Neural progenitor cell (in vitro differentiated cells): Measurements from ENCODE around the gene SLC4A1AP.

ENCODE experiments used
- EZH2 ChIP-seq: fragments of 200-600 bp; sonication (generic); IDR thresholded peaks from 2 replicates; pipeline ENCODE4 v1.6.1; 2017; ENCODE audit warnings: antibody characterized with exemption, mild to moderate bottlenecking, moderate library complexity
- EZH2phosphoT487 ChIP-seq: fragments of 200-600 bp; sonication (generic); IDR thresholded peaks from 2 replicates; pipeline ENCODE4 v1.6.1; 2017; ENCODE audit warnings: antibody characterized with exemption
- TF ChIP-seq, protein P1 (sequence below): fragments of 200-600 bp; sonication (generic); IDR thresholded peaks from 2 replicates; pipeline ENCODE4 v1.5.1; 2017; ENCODE audit warnings: antibody characterized with exemption, mild to moderate bottlenecking

DNA sequence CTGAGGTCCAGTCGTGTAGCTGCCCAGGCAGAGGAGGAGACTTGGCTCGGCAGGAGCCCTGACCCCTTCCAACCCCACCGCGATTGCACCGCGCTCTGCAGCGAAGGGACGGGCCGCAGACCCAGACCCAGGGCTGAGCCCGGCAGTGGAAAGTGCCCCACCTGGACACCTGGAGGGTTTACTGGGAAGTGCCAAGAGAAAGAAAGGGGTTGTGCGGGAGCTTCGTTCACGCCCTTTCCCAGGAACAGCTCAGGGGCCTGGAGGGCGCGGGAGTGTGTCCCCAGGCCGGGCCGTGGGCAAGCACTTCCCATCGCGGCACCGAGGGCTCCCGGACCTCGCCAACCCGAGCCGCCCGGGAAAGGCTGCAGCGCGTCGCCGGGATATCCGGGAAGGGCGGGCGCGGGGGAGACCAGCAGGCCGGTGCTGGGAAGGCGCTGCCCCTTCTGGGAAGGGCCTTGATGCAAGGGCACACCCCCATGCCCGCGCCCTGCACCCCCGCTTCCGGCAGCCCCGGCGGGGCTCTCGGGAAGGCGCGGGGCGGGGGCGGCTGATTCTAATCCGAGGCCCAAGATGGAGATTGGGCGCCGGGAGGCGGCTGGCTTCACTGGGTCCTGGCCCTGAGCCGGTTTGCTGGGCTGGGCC is 71.7 kb downstream of the SLC4A1AP start:
- TF ChIP-seq, protein P1, sequence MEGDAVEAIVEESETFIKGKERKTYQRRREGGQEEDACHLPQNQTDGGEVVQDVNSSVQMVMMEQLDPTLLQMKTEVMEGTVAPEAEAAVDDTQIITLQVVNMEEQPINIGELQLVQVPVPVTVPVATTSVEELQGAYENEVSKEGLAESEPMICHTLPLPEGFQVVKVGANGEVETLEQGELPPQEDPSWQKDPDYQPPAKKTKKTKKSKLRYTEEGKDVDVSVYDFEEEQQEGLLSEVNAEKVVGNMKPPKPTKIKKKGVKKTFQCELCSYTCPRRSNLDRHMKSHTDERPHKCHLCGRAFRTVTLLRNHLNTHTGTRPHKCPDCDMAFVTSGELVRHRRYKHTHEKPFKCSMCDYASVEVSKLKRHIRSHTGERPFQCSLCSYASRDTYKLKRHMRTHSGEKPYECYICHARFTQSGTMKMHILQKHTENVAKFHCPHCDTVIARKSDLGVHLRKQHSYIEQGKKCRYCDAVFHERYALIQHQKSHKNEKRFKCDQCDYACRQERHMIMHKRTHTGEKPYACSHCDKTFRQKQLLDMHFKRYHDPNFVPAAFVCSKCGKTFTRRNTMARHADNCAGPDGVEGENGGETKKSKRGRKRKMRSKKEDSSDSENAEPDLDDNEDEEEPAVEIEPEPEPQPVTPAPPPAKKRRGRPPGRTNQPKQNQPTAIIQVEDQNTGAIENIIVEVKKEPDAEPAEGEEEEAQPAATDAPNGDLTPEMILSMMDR, result no peak
- TF ChIP-seq EZH2phosphoT487, result no peak
- TF ChIP-seq EZH2, result peak; percentile 44
